DMS79 (cell line): Measurements from ENCODE around the gene SRRM1.
"Not testable (repeated sequence)": the region's sequence is repeated elsewhere in the genome, so short reads cannot be mapped to it uniquely, and the experiment has no call there.

Source experiments
- DNase-seq: peaks from one replicate; lab custom pipeline; 2025; lab: John Stamatoyannopoulos, UW

The SRRM1 gene

DNA sequence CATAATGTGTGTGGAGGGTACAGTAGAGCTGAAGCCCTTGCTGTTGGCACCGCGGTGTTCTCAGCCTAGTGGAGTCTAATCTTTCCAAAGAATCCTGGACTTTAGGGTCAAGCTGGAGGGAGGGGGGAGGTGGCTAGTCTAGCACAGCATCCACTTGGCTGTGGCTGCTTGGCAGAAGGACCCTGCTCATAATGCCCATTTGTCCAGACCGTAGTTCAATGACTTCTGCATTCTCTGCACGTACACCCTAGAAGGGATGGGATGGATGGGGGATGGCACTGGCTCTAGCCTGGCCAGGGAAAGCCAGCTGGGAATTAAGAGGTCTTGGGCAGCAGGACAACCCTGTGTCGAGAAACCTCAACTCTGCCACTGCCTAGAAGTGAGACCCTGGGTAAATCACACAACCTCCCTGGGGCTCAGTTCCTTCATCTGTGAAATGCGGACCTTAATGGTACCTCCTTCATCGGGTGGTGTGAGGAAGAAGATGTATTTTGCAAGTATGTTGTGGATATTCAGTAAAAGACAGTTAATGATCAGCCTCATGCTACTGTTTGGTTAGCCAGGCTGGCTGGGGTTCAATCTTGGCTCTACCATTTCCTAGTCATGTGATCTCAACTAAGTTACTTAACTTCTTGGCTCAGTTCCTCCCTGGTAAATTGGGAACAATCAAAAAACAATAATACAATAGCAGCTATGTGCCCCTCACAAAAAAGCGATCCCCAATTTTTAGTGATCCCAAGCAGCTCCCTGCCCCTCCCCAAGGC is 75.0 kb downstream of the SRRM1 start:
- DNase-seq: no peak

DNA sequence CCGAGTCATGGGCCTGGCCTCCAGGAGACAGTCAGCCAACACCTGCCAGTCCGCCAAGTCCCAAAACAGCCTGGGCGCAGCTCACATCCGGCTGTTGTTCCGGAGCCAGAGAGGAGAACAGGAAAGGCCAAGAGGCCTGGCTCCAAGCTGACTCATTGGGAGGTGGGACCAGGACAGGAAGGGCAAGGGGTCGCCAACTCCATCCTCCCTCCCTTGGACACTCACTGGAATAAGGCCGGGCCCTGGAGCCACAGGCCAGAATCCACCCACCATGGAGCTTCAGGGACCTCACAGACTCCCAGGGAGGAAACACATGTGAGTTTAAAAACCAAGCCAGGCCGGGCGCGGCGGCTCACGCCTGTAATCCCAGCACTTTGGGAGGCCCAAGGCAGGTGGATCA is 77.0 kb downstream of the SRRM1 start:
- DNase-seq: no peak

DNA sequence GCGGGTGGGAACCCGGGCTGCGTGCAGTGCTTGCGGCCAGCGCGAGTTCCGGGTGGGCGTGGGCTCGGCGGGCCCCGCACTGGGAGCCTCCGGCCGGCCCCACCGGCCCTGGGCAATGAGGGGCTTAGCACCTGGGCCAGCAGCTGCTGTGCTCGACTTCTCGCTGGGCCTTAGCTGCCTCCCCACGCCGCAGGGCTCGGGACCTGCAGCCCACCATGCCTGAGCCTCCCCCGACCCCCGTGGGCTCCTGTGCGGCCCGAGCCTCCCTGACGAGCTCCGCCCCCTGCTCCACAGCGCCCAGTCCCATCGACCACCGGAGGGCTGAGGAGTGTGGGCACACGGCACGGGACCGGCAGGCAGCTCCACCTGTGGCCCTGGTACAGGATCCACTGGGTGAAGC is 78.4 kb downstream of the SRRM1 start:
- no peak for DNase-seq

- DNase-seq: not testable (repeated sequence)
These were observed 79.3 kb downstream of the SRRM1 start for GRCh38 chr1:24722073-24723035.
